OCI-LY1 (cell line): ENCODE measurements around the gene MDC1.
"Not testable (repeated sequence)": the region's sequence is repeated elsewhere in the genome, so short reads cannot be mapped to it uniquely, and the experiment has no call there.

Experiments
- H2AFZ ChIP-seq: fragments of 200-600 bp; sonication (generic), shearing (Covaris generic); 2 replicates; pipeline ENCODE4 v1.6.0; 2014; ENCODE audit warnings: antibody characterized with exemption, mild to moderate bottlenecking, low read length
- H3F3A ChIP-seq: fragments of 200-600 bp; sonication (generic), shearing (Covaris generic); 2 replicates; pipeline ENCODE4 v1.6.0; 2014; ENCODE audit warnings: mild to moderate bottlenecking, antibody characterized with exemption, low read length, moderate library complexity; ENCODE audit not compliant: insufficient read depth
- H3K27ac ChIP-seq: fragments of 200-600 bp; sonication (generic); 2 replicates; pipeline ENCODE4 v1.5.1; 2014; ENCODE audit warnings: low read length, mixed run types, mild to moderate bottlenecking, low read depth; ENCODE audit not compliant: poor library complexity, severe bottlenecking
- H3K27me3 ChIP-seq: fragments of 200-600 bp; sonication (generic); 2 replicates; pipeline ENCODE4 v1.6.0; 2014; ENCODE audit warnings: antibody characterized with exemption, mild to moderate bottlenecking, low read length, moderate library complexity; ENCODE audit not compliant: insufficient read depth
- H3K36me3 ChIP-seq: fragments of 200-600 bp; sonication (generic); 2 replicates; pipeline ENCODE4 v1.6.1; 2014; ENCODE audit warnings: mild to moderate bottlenecking, antibody characterized with exemption, low read length, moderate library complexity, mixed read lengths; ENCODE audit not compliant: insufficient read depth
- H3K4me1 ChIP-seq: fragments of 200-600 bp; sonication (generic); 2 replicates; pipeline ENCODE4 v1.5.1; 2014; ENCODE audit warnings: mild to moderate bottlenecking, low read length, moderate library complexity; ENCODE audit not compliant: insufficient read depth, severe bottlenecking
- H3K4me2 ChIP-seq: fragments of 200-600 bp; sonication (generic), shearing (Covaris generic); 2 replicates; pipeline ENCODE4 v1.6.1; 2014; ENCODE audit warnings: low read length
- H3K4me3 ChIP-seq: fragments of 200-600 bp; sonication (generic); 2 replicates; pipeline ENCODE4 v1.5.1; 2014; ENCODE audit warnings: low read length, low read depth, mild to moderate bottlenecking, mixed read lengths; ENCODE audit not compliant: poor library complexity, severe bottlenecking
- H3K79me2 ChIP-seq: fragments of 200-600 bp; shearing (Covaris generic); 2 replicates; pipeline ENCODE4 v1.6.1; 2016; ENCODE audit warnings: mixed run types, low read length, mixed read lengths; ENCODE audit not compliant: insufficient read depth
- H3K9ac ChIP-seq: fragments of 200-600 bp; sonication (generic), shearing (Covaris generic); 2 replicates; pipeline ENCODE4 v1.6.1; 2014; ENCODE audit warnings: mild to moderate bottlenecking, low read length, mixed read lengths
- H3K9me2 ChIP-seq: fragments of 200-600 bp; sonication (generic), shearing (Covaris generic); 2 replicates; pipeline ENCODE4 v1.6.1; 2014; ENCODE audit warnings: low read depth, mild to moderate bottlenecking, low read length, mixed read lengths
- H3K9me3 ChIP-seq: fragments of 200-600 bp; shearing (Covaris generic); 2 replicates; pipeline ENCODE4 v1.6.1; 2014; ENCODE audit warnings: low read length, mixed read lengths
- H4K20me1 ChIP-seq: fragments of 200-600 bp; sonication (generic), shearing (Covaris generic); 2 replicates; pipeline ENCODE4 v1.6.0; 2016; ENCODE audit warnings: mild to moderate bottlenecking, low read length; ENCODE audit not compliant: insufficient read depth
- CTCF ChIP-seq: fragments of 200-600 bp; sonication (generic), shearing (Covaris generic); IDR thresholded peaks from 2 replicates; pipeline ENCODE4 v1.5.1; 2017; ENCODE audit warnings: mild to moderate bottlenecking, antibody characterized with exemption, low read length, moderate library complexity, mixed read lengths
- EZH2 ChIP-seq: fragments of 200-600 bp; sonication (generic), shearing (Covaris generic); IDR thresholded peaks from 2 replicates; pipeline ENCODE4 v1.8.0; 2017; ENCODE audit warnings: borderline replicate concordance, mixed run types, mild to moderate bottlenecking, antibody characterized with exemption, low read length, moderate library complexity, mixed read lengths

Gene MDC1

DNA sequence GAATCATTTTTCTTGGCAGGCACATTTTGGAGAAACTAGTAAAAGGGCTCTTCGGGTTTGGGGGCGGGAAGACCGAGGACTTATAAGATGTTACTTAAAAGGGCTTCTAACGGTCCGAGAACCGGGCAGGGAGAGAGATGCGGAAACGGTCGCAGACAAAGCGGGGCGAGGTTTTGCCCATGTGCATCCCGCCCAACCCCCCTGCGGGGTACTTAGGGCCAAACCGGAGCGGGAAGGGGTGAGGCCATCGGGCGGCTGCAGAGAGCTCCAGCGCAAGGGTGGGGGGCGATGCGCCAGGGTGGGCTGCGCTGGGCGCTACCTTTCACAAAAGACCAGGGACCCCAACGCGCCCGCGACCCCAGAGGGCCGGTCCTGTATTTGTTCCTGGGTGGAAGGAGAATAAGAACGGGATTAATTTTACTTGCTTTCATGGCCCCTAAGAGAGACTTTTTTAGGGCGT lies 3.7 kb upstream of the MDC1 start:
- H3K4me1 ChIP-seq: peaks cover 44% of the 10 kb centered on the region
- no peaks in the 10 kb centered on the region for H3K9me2 ChIP-seq
- H4K20me1 ChIP-seq: no peaks in the 10 kb centered on the region
- peaks cover 22% of the 10 kb centered on the region for H3F3A ChIP-seq
- H3K9me3 ChIP-seq: no peaks in the 10 kb centered on the region
- H3K27me3 ChIP-seq: no peaks in the 10 kb centered on the region
- peak overlapping the region; percentile 64 for H3K4me2 ChIP-seq
- TF ChIP-seq CTCF (no peak), EZH2 (no peak)
- H3K27ac ChIP-seq: peak overlapping the region; percentile 97
- H3K9ac ChIP-seq: peak overlapping the region; percentile 100
- peaks cover 51% of the 10 kb centered on the region for H3K36me3 ChIP-seq
- peak overlapping the region; percentile 100 for H3K4me3 ChIP-seq
- no peak overlapping the region for H2AFZ ChIP-seq
- peaks cover 24% of the 10 kb centered on the region for H3K79me2 ChIP-seq

- H3K79me2 ChIP-seq: peaks cover 24% of the 10 kb centered on the region
- H2AFZ ChIP-seq: no peak within 1 kb of the TSS
- H3F3A ChIP-seq: peaks cover 15% of the 10 kb centered on the region
- H3K4me3 ChIP-seq: peak within 1 kb of the TSS; percentile 100
- no peak for TF ChIP-seq EZH2
- TF ChIP-seq CTCF: no peak
- peaks cover 51% of the 10 kb centered on the region for H3K4me1 ChIP-seq
- peak within 1 kb of the TSS; percentile 82 for H3K4me2 ChIP-seq
- no peaks in the 10 kb centered on the region for H3K27me3 ChIP-seq
- no peaks in the 10 kb centered on the region for H3K9me3 ChIP-seq
- peak within 1 kb of the TSS; percentile 97 for H3K27ac ChIP-seq
- H3K9me2 ChIP-seq: no peaks in the 10 kb centered on the region
- H3K36me3 ChIP-seq: peaks cover 51% of the 10 kb centered on the region
- no peaks in the 10 kb centered on the region for H4K20me1 ChIP-seq
- H3K9ac ChIP-seq: peak within 1 kb of the TSS; percentile 100
These were observed 3.0 kb upstream of the MDC1 start, which contains the start of gene TUBB for GRCh38 chr6:30719791-30720737. TSS of gene TUBB (plus strand) at chr6:30720352. CDS start at chr6:30720507, 155 bp downstream.

GRCh38 chr6:30719356-30719755 lies 2.3 kb upstream of the MDC1 start:
- H3K4me1 ChIP-seq: peaks cover 51% of the 10 kb centered on the region
- peak overlapping the region; percentile 82 for H3K4me2 ChIP-seq
- no peaks in the 10 kb centered on the region for H3K27me3 ChIP-seq
- H3K9ac ChIP-seq: peak overlapping the region; percentile 100
- peaks cover 51% of the 10 kb centered on the region for H3K36me3 ChIP-seq
- no peaks in the 10 kb centered on the region for H3K9me3 ChIP-seq
- H3K9me2 ChIP-seq: no peaks in the 10 kb centered on the region
- peaks cover 9% of the 10 kb centered on the region for H3F3A ChIP-seq
- no peak overlapping the region for H2AFZ ChIP-seq
- no peak for TF ChIP-seq CTCF
- no peak for TF ChIP-seq EZH2
- no peaks in the 10 kb centered on the region for H4K20me1 ChIP-seq
- H3K79me2 ChIP-seq: peaks cover 24% of the 10 kb centered on the region
- peak overlapping the region; percentile 100 for H3K4me3 ChIP-seq
- peak overlapping the region; percentile 97 for H3K27ac ChIP-seq

- H3K79me2 ChIP-seq: peaks cover 23% of the 10 kb centered on the region
- peaks cover 51% of the 10 kb centered on the region for H3K36me3 ChIP-seq
- H3K4me2 ChIP-seq: peak overlapping the region; percentile 82
- peak overlapping the region; percentile 100 for H3K9ac ChIP-seq
- H3K4me1 ChIP-seq: peaks cover 40% of the 10 kb centered on the region
- H4K20me1 ChIP-seq, H2AFZ ChIP-seq, H3K9me2 ChIP-seq, H3K27me3 ChIP-seq, H3F3A ChIP-seq, H3K9me3 ChIP-seq: not testable (repeated sequence)
- peak overlapping the region; percentile 100 for H3K4me3 ChIP-seq
- H3K27ac ChIP-seq: peak overlapping the region; percentile 97
These were observed 1.0 kb upstream of the MDC1 start for GRCh38 chr6:30717845-30718720.
